Measurements from ENCODE around the gene NLK. TPM values are rescaled to one million over a fixed set of nuclear protein-coding genes. Genes with fewer than 3 reads are reported as not detected.
"Not testable (repeated sequence)": the region's sequence is repeated elsewhere in the genome, so short reads cannot be mapped to it uniquely, and the experiment has no call there.

NLK gene
- total and polyA plus RNA-seq, 2 donors (not counting 3 experiments of a cell fraction or from before 2014, with no cell fraction given) = 23.8 to 34.2 TPM

DNA sequence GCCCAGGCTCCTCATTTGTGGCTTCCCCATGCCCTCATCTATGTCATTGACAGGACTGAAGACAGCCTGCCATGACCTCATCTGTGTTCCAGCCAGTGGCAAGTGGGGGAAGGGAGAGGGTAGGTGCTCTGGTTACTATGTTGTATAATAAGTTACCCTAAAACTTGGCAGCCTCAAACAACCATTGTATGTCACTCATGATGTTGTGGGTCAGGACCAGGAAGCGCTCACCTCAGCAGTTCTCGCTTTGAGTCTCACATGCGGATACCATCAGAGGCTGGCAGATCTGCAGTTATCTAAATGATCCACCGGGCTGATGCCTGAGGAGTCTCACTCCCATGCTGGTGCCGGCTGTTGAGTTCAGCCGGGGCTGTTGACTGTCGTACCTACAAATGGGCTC is 187.5 kb downstream of the NLK start:
- H3K9me3 ChIP-seq (replicated peaks; ENCODE audit: control insufficient read depth, insufficient read depth, low read length) = no peaks in the 10 kb centered on the region
- ChIA-PET CTCF (interaction anchor here (1.3 to 2.2 kb wide), 4 partner anchors 12 to 470 kb away, joined by 3 to 8 read pairs (median 4); no protein-coding TSS in a partner anchor), POLR2A (no interaction called here)
- dilution Hi-C loops (cut with MboI; ENCODE audit: extremely low pct_ligation_motif_present, low sequenced_read_pairs) = no loop called here
- H3K79me2 ChIP-seq (ENCODE audit: control insufficient read depth, insufficient read depth, low read length) = no peaks in the 10 kb centered on the region
- peaks cover 3% of the 10 kb centered on the region for H3K4me1 ChIP-seq (ENCODE audit: control insufficient read depth, extremely low read depth, insufficient read depth, low read length)
- no peak for TF ChIP-seq GATA2 (IDR thresholded peaks at IDR 0.05; ENCODE audit: insufficient read depth, insufficient read length, low read depth, low read length)
- no peak for TF ChIP-seq POLR2A (IDR thresholded peaks at IDR 0.05; ENCODE audit: low read depth, low read length)
- no peak for TF ChIP-seq POLR2AphosphoS5 (IDR thresholded peaks at IDR 0.05; ENCODE audit: insufficient read depth, low read depth, low read length)
- no peak for TF ChIP-seq EZH2 (IDR thresholded peaks at IDR 0.05; ENCODE audit: borderline replicate concordance, low read depth, low read length, severe bottlenecking)
- no peak for TF ChIP-seq MYC (IDR thresholded peaks at IDR 0.05; ENCODE audit: low read depth, low read length)
- no peak for TF ChIP-seq JUN (IDR thresholded peaks at IDR 0.05; ENCODE audit: borderline replicate concordance, insufficient read depth, insufficient read length, low read depth)
- no peak for TF ChIP-seq FOS (IDR thresholded peaks at IDR 0.05; ENCODE audit: borderline replicate concordance, insufficient read depth, low read length)
- TF ChIP-seq, protein P1, sequence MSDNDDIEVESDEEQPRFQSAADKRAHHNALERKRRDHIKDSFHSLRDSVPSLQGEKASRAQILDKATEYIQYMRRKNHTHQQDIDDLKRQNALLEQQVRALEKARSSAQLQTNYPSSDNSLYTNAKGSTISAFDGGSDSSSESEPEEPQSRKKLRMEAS (IDR thresholded peaks at IDR 0.05; ENCODE audit: insufficient read depth, insufficient read length) = no peak
- TF ChIP-seq, protein P2, sequence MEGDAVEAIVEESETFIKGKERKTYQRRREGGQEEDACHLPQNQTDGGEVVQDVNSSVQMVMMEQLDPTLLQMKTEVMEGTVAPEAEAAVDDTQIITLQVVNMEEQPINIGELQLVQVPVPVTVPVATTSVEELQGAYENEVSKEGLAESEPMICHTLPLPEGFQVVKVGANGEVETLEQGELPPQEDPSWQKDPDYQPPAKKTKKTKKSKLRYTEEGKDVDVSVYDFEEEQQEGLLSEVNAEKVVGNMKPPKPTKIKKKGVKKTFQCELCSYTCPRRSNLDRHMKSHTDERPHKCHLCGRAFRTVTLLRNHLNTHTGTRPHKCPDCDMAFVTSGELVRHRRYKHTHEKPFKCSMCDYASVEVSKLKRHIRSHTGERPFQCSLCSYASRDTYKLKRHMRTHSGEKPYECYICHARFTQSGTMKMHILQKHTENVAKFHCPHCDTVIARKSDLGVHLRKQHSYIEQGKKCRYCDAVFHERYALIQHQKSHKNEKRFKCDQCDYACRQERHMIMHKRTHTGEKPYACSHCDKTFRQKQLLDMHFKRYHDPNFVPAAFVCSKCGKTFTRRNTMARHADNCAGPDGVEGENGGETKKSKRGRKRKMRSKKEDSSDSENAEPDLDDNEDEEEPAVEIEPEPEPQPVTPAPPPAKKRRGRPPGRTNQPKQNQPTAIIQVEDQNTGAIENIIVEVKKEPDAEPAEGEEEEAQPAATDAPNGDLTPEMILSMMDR (IDR thresholded peaks at IDR 0.05; ENCODE audit: extremely low read depth in 1 of 2, insufficient read depth in 1 of 2, low read depth in 1 of 2, low read length in 2 of 2) = no peak
- no peaks in the 10 kb centered on the region for H3K9me1 ChIP-seq (replicated peaks; ENCODE audit: control insufficient read depth, extremely low read depth, insufficient read depth, low read length)
- DNase-seq (ENCODE audit: low read depth, low spot score) (no peak), FAIRE-seq (no peak)
- H3K9ac ChIP-seq (replicated peaks; ENCODE audit: extremely low read depth, insufficient read depth, low read length) = no peak overlapping the region
- no peaks in the 10 kb centered on the region for H3K36me3 ChIP-seq (ENCODE audit: control insufficient read depth in 2 of 2, extremely low read depth in 1 of 2, insufficient read depth in 2 of 2, low read length in 2 of 2)
- no peaks in the 10 kb centered on the region for H4K20me1 ChIP-seq (replicated peaks; ENCODE audit: control insufficient read depth, extremely low read depth, insufficient read depth, low read length)
- BruUV-seq (replicated peaks) = no TSS peak
- H3K27me3 ChIP-seq (ENCODE audit: control insufficient read depth in 2 of 2, insufficient read depth in 2 of 2, low read length in 2 of 2) = peaks cover 18 to 27% of the 10 kb centered on the region in 2 experiments
- H3K27ac ChIP-seq (ENCODE audit: insufficient read depth, low read depth, low read length) = no peak overlapping the region
- H3K4me3 ChIP-seq (replicated peaks in 1 of 3; ENCODE audit: insufficient read depth in 1 of 3, low read depth in 1 of 3, low read length in 3 of 3) = no peak overlapping the region
- H3K4me2 ChIP-seq (ENCODE audit: insufficient read depth, low read length) = no peak overlapping the region
- intact Hi-C loops (cut with micrococcal nuclease) = no loop called here
- H2AFZ ChIP-seq (ENCODE audit: low read depth, low read length) = no peak overlapping the region

DNA sequence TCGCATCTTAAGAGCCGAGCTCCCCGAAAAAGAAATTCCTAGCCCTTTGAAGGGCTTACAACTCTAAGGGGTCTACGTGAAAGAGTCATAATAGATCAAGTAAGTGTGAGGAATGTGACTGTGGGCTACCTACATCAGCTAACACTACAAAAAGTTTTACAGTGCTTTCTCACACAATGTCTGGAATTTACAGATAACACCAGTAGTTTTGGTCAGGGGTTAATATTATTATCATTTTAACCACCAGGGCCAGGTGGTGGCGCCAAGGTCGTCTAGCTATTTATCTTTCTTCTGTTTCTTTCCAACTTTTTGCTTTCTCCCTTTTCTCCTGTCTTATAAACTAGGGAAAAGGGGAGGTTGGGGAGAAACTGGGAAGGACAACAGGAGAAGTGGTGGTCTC is 188.1 kb downstream of the NLK start:
- H3K4me2 ChIP-seq (ENCODE audit: insufficient read depth, low read length); H4K20me1 ChIP-seq (replicated peaks; ENCODE audit: control insufficient read depth, extremely low read depth, insufficient read depth, low read length); H3K9me3 ChIP-seq (replicated peaks; ENCODE audit: control insufficient read depth, insufficient read depth, low read length); H2AFZ ChIP-seq (ENCODE audit: low read depth, low read length); POLR2A ChIA-PET; H3K79me2 ChIP-seq (ENCODE audit: control insufficient read depth, insufficient read depth, low read length); BruUV-seq (replicated peaks); intact Hi-C loops (cut with micrococcal nuclease); H3K9me1 ChIP-seq (replicated peaks; ENCODE audit: control insufficient read depth, extremely low read depth, insufficient read depth, low read length); H3K9ac ChIP-seq (replicated peaks; ENCODE audit: extremely low read depth, insufficient read depth, low read length); H3K4me3 ChIP-seq (replicated peaks in 1 of 3; ENCODE audit: insufficient read depth in 1 of 3, low read depth in 1 of 3, low read length in 3 of 3); H3K27ac ChIP-seq (ENCODE audit: insufficient read depth, low read depth, low read length); H3K4me1 ChIP-seq (ENCODE audit: control insufficient read depth, extremely low read depth, insufficient read depth, low read length); H3K36me3 ChIP-seq (ENCODE audit: control insufficient read depth in 2 of 2, extremely low read depth in 1 of 2, insufficient read depth in 2 of 2, low read length in 2 of 2); DNase-seq (ENCODE audit: low read depth, low spot score); FAIRE-seq; dilution Hi-C loops (cut with MboI; ENCODE audit: extremely low pct_ligation_motif_present, low sequenced_read_pairs): not testable (repeated sequence)
- CTCF ChIA-PET = interaction anchor here (1.4 to 4.0 kb wide), 4 partner anchors 18 to 471 kb away, joined by 4 to 18 read pairs (median 6); no protein-coding TSS in a partner anchor
- H3K27me3 ChIP-seq (ENCODE audit: control insufficient read depth in 2 of 2, insufficient read depth in 2 of 2, low read length in 2 of 2) = peaks cover 18 to 27% of the 10 kb centered on the region in 2 experiments

DNA sequence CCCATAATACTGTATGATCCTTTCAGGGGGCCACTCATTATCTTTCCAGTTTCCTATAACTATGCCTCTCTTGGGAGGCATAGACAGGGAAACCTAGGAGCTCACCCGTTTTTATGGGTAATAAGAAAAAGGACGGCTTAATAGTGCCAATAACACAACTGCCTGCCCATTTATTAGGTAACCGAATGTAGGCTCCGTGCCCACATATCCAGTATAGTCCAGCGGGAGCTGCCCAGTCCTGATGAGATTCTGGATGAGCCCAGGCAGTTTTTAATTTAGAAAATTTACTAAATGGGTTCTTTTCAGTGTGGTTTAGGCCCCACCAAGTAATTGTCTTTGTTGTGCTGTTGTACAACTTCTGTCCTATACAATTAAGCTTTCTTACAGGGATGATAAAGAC is 189.1 kb downstream of the NLK start:
- H3K9me3 ChIP-seq (replicated peaks; ENCODE audit: control insufficient read depth, insufficient read depth, low read length); H2AFZ ChIP-seq (ENCODE audit: low read depth, low read length); H3K27ac ChIP-seq (ENCODE audit: insufficient read depth, low read depth, low read length); intact Hi-C loops (cut with micrococcal nuclease); H3K4me3 ChIP-seq (replicated peaks in 1 of 3; ENCODE audit: insufficient read depth in 1 of 3, low read depth in 1 of 3, low read length in 3 of 3); FAIRE-seq; DNase-seq (ENCODE audit: low read depth, low spot score); H4K20me1 ChIP-seq (replicated peaks; ENCODE audit: control insufficient read depth, extremely low read depth, insufficient read depth, low read length); H3K9me1 ChIP-seq (replicated peaks; ENCODE audit: control insufficient read depth, extremely low read depth, insufficient read depth, low read length); H3K4me1 ChIP-seq (ENCODE audit: control insufficient read depth, extremely low read depth, insufficient read depth, low read length); POLR2A ChIA-PET; BruUV-seq (replicated peaks); H3K9ac ChIP-seq (replicated peaks; ENCODE audit: extremely low read depth, insufficient read depth, low read length); dilution Hi-C loops (cut with MboI; ENCODE audit: extremely low pct_ligation_motif_present, low sequenced_read_pairs); H3K36me3 ChIP-seq (ENCODE audit: control insufficient read depth in 2 of 2, extremely low read depth in 1 of 2, insufficient read depth in 2 of 2, low read length in 2 of 2); H3K4me2 ChIP-seq (ENCODE audit: insufficient read depth, low read length); H3K79me2 ChIP-seq (ENCODE audit: control insufficient read depth, insufficient read depth, low read length): not testable (repeated sequence)
- peaks cover 18 to 27% of the 10 kb centered on the region in 2 experiments for H3K27me3 ChIP-seq (ENCODE audit: control insufficient read depth in 2 of 2, insufficient read depth in 2 of 2, low read length in 2 of 2)
- CTCF ChIA-PET = interaction anchor here (0.6 to 4.0 kb wide), 7 partner anchors 17 to 347 kb away, joined by 3 to 18 read pairs (median 8); partner anchors contain the start of gene LYRM9

Measured in endothelial cell of umbilical vein (primary cell).